PC-3 (cell line): ENCODE measurements around the gene TP53I11. TPM values are rescaled to one million over a fixed set of nuclear protein-coding genes. Genes with fewer than 3 reads are reported as not detected.
A peak's percentile ranks its signal among the peaks of the same experiment; 100 is the strongest.

Source experiments
- ATAC-seq: fragments of 200-7000 bp; cut with Tn5 transposase; 2 replicates; pipeline ENCODE4 v1.9.1; 2020; ENCODE audit warnings: mild to moderate bottlenecking, moderate library complexity
- BruUV-seq: library from RNA; stranded (reverse); fragments of 400-500 nt; replicated peaks from 2 replicates; lab custom pipeline; 2021; lab: Mats Ljungman, UMichigan
- CTCF ChIA-PET: fragments of 300-600 bp; sonication (Branson Sonifier 250); formaldehyde crosslinking; loops from one replicate; lab custom pipeline; 2022; ENCODE audit warnings: antibody characterized with exemption; lab: Charles Lee
- POLR2A ChIA-PET: fragments of 300-600 bp; sonication (Branson Sonifier 250); formaldehyde crosslinking; loops from one replicate; lab custom pipeline; 2022; ENCODE audit warnings: antibody characterized with exemption; ENCODE audit not compliant: unreplicated experiment; lab: Charles Lee
- DNase-seq: peaks from one replicate; pipeline ENCODE4 v3.0.0-alpha.2; 2015
- H2AFZ ChIP-seq: fragments of 300-600 bp; sonication (generic); 2 replicates; pipeline ENCODE4 v1.6.0; 2016; ENCODE audit warnings: antibody characterized with exemption, low read length
- H3F3A ChIP-seq: fragments of 300-600 bp; sonication (generic); one replicate; pipeline ENCODE4 v1.6.0; 2017; ENCODE audit warnings: antibody characterized with exemption, low read length, control low read depth, mild to moderate bottlenecking; ENCODE audit not compliant: unreplicated experiment
- H3K27ac ChIP-seq: fragments of 300-600 bp; sonication (generic); 2 replicates; pipeline ENCODE4 v1.5.1; 2016; ENCODE audit warnings: mild to moderate bottlenecking, low read length
- H3K27me3 ChIP-seq: fragments of 300-600 bp; sonication (generic); 2 replicates; pipeline ENCODE4 v1.6.1; 2016; ENCODE audit warnings: low read length, mixed read lengths
- H3K36me3 ChIP-seq: fragments of 300-600 bp; sonication (generic); 2 replicates; pipeline ENCODE4 v1.6.1; 2016; ENCODE audit warnings: low read depth, mixed run types, low read length, mixed read lengths
- H3K4me1 ChIP-seq: fragments of 300-600 bp; sonication (generic); 2 replicates; pipeline ENCODE4 v1.5.1; 2016; ENCODE audit warnings: low read length; ENCODE audit not compliant: insufficient read depth
- H3K4me2 ChIP-seq: fragments of 300-600 bp; sonication (generic); 2 replicates; pipeline ENCODE4 v1.6.0; 2016; ENCODE audit warnings: low read length
- H3K4me3 ChIP-seq: fragments of 300-600 bp; sonication (generic); 2 replicates; pipeline ENCODE4 v1.5.1; 2016; ENCODE audit warnings: mild to moderate bottlenecking, low read length, mixed read lengths
- H3K79me2 ChIP-seq: fragments of 300-600 bp; sonication (generic); 2 replicates; pipeline ENCODE4 v1.6.1; 2017; ENCODE audit warnings: low read length, mixed read lengths
- H3K9ac ChIP-seq: fragments of 300-600 bp; sonication (generic); 2 replicates; pipeline ENCODE4 v1.6.0; 2016; ENCODE audit warnings: mild to moderate bottlenecking, low read length
- H3K9me2 ChIP-seq: fragments of 300-600 bp; sonication (generic); replicated peaks from 2 replicates; pipeline ENCODE4 v1.6.1; 2016; ENCODE audit warnings: mixed run types, low read length, mixed read lengths
- H3K9me3 ChIP-seq: fragments of 300-600 bp; sonication (generic); 2 replicates; pipeline ENCODE4 v1.6.1; 2016; ENCODE audit warnings: low read length, mixed read lengths
- H4K20me1 ChIP-seq: fragments of 300-600 bp; sonication (generic); 2 replicates; pipeline ENCODE4 v1.6.1; 2016; ENCODE audit warnings: low read length, mixed read lengths
- EZH2 ChIP-seq: fragments of 300-600 bp; sonication (generic); IDR thresholded peaks from one replicate; pipeline ENCODE4 v1.6.1; 2017; ENCODE audit warnings: antibody characterized with exemption, mild to moderate bottlenecking, low read length; ENCODE audit not compliant: unreplicated experiment
- EZH2phosphoT487 ChIP-seq: fragments of 300-600 bp; sonication (generic); IDR thresholded peaks from 2 replicates; pipeline ENCODE4 v1.6.1; 2018; ENCODE audit warnings: mild to moderate bottlenecking, antibody characterized with exemption, low read length, borderline replicate concordance
- intact Hi-C: fragments of 100-400 bp; cut with micrococcal nuclease; formaldehyde crosslinking; loops from 2 replicates; pipeline ENCODE4 v1.9.0; 2023
- total RNA-seq: library from RNA; depleted of rRNA; stranded (reverse); fragments of >200 nt; gene quantifications from 2 replicates; pipeline ENCODE4 v1.2.3, GENCODE V29; 2014
- TF ChIP-seq, protein P1 (sequence below): fragments of 300-600 bp; sonication (generic); conservative IDR thresholded peaks from 2 replicates; pipeline ENCODE4 v1.5.1; 2017; ENCODE audit warnings: antibody characterized with exemption, low read depth, mild to moderate bottlenecking, low read length

The TP53I11 gene
- total RNA-seq, 1 experiment from 2014 or later, result 30.8 TPM

DNA sequence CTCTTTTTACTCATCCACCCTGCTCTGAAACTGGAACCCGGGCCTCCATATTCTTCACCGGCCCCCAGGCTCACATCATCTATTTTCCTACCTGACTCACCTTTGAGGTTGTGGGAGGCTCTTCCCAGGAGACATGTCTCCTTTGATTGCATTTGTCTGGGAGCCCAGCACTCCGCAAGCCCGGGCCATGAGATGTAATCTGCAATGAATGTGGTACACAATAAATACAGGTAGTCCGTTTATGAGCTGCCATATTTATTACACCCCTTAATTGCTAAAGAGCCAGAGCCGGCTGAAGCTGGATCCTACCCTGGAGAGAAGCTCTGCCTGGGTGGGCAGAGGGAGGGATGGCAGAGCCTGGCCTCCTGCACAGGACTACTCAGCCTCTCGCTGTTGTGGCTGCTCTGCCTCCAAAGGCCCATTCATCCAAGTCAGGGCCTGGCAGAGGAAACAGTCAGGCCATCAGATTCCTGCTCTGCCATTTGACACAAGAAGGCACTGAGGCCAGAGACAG lies 49.5 kb downstream of the TP53I11 start:
- CTCF ChIA-PET, result no interaction called here
- H3K9me3 ChIP-seq, result no peaks in the 10 kb centered on the region
- H2AFZ ChIP-seq, result no peak overlapping the region
- no TSS peak for BruUV-seq
- H3K27me3 ChIP-seq, result no peaks in the 10 kb centered on the region
- TF ChIP-seq EZH2phosphoT487, result no peak
- TF ChIP-seq EZH2, result no peak
- TF ChIP-seq, protein P1, sequence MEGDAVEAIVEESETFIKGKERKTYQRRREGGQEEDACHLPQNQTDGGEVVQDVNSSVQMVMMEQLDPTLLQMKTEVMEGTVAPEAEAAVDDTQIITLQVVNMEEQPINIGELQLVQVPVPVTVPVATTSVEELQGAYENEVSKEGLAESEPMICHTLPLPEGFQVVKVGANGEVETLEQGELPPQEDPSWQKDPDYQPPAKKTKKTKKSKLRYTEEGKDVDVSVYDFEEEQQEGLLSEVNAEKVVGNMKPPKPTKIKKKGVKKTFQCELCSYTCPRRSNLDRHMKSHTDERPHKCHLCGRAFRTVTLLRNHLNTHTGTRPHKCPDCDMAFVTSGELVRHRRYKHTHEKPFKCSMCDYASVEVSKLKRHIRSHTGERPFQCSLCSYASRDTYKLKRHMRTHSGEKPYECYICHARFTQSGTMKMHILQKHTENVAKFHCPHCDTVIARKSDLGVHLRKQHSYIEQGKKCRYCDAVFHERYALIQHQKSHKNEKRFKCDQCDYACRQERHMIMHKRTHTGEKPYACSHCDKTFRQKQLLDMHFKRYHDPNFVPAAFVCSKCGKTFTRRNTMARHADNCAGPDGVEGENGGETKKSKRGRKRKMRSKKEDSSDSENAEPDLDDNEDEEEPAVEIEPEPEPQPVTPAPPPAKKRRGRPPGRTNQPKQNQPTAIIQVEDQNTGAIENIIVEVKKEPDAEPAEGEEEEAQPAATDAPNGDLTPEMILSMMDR, result no peak
- H3K36me3 ChIP-seq, result no peaks in the 10 kb centered on the region
- no peaks in the 10 kb centered on the region for H3K4me1 ChIP-seq
- H3K27ac ChIP-seq, result no peak overlapping the region
- POLR2A ChIA-PET, result no interaction called here
- H3F3A ChIP-seq, result no peaks in the 10 kb centered on the region
- ATAC-seq (no peak), DNase-seq (no peak)
- H3K9me2 ChIP-seq, result no peaks in the 10 kb centered on the region
- no peaks in the 10 kb centered on the region for H3K79me2 ChIP-seq
- H3K9ac ChIP-seq, result no peak overlapping the region
- no peaks in the 10 kb centered on the region for H4K20me1 ChIP-seq
- H3K4me3 ChIP-seq, result no peak overlapping the region
- no peak overlapping the region for H3K4me2 ChIP-seq
- intact Hi-C loops, result no loop called here

DNA sequence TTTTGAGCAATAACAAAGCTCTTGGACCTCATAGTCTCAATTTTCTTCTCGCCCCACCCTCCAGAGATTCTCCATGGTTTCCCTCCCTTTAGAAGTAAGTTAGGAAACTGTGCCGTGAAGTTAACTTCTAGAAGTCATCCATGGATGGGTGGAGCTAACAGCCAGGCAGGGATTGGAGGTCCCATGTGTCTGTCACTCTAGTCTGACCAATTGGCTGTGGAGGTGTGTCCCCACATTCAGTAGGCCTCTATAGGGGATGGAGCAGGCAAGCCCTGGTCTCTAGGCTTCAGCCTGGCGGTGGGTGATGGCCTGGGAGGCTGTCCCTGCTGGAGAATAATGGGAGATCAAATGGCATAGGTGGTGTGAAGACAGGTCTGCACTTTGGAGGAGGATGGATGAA lies 50.7 kb downstream of the TP53I11 start:
- intact Hi-C loops, result no loop called here
- POLR2A ChIA-PET, result no interaction called here
- Histone ChIP-seq H3K27ac (no peak overlapping the region), H3K9me3 (no peaks in the 10 kb centered on the region), H3K4me2 (no peak overlapping the region), H3F3A (no peaks in the 10 kb centered on the region), H3K36me3 (no peaks in the 10 kb centered on the region), H3K4me3 (no peak overlapping the region), H3K9me2 (no peaks in the 10 kb centered on the region), H2AFZ (no peak overlapping the region), H3K9ac (no peak overlapping the region), H3K79me2 (no peaks in the 10 kb centered on the region), H4K20me1 (no peaks in the 10 kb centered on the region), H3K27me3 (no peaks in the 10 kb centered on the region), H3K4me1 (no peaks in the 10 kb centered on the region)
- no peak for TF ChIP-seq EZH2
- TF ChIP-seq, protein P1, result no peak
- TF ChIP-seq EZH2phosphoT487, result no peak
- DNase-seq, result peak; percentile 39
- no TSS peak for BruUV-seq
- peak; percentile 18; the same call in 1 of the 2 replicates for ATAC-seq
- CTCF ChIA-PET, result no interaction called here

DNA sequence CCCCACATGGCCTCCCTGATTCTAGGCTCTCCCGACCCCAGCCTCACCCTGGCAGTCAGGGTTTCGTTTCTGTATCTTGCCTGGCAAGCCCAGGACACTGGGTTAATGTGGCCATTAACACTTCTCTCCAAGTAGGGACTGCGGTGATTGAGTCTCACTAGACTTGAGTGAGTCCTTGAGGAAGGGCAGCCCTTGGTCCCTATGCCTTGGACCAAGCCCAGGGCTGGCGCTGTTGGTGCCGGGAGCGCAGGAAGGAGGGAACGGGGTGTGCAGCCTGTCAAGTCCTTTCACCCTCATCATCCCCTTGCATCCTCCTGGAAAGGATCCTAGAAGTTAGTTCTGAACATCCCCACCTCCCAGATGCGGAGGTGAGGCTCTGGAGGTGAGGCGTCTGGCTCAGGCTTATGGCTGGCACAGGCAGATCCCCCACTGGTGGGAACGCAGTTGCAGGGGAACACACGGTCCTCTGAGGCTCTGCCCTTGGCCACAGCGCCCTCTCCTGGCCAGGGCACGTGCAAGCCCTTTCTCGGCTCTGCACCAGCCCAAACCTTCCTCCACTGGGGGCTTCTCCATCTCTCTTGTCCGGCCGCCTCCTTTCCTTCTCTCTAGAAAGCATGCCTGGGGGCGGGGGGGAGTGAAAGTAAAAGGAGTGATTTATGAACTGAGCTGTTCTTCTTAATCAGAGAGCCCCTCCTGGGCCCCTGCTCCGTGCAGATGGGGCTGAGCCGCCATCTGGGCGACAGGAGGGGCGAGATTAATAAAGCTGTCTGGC lies 56.7 kb downstream of the TP53I11 start:
- ChIA-PET POLR2A (no interaction called here), CTCF (no interaction called here)
- no peak overlapping the region for H3K4me2 ChIP-seq
- peak; percentile 94 for ATAC-seq
- TF ChIP-seq EZH2phosphoT487 (no peak), EZH2 (no peak)
- TF ChIP-seq, protein P1, result peak; percentile 86
- no peaks in the 10 kb centered on the region for H3K9me2 ChIP-seq
- intact Hi-C loops, result loop anchor here (5.0 kb wide), 1 partner anchor 167 kb away; the partner anchor contains the start of gene TSPAN18
- peak; percentile 65 for DNase-seq
- no peak overlapping the region for H2AFZ ChIP-seq
- no peaks in the 10 kb centered on the region for H3K79me2 ChIP-seq
- peaks cover 7% of the 10 kb centered on the region; the same call in 1 of the 2 replicates for H3K27me3 ChIP-seq
- H3K9ac ChIP-seq, result no peak overlapping the region
- H3K9me3 ChIP-seq, result no peaks in the 10 kb centered on the region
- H3K36me3 ChIP-seq, result no peaks in the 10 kb centered on the region
- H4K20me1 ChIP-seq, result no peaks in the 10 kb centered on the region
- no peaks in the 10 kb centered on the region for H3F3A ChIP-seq
- H3K4me1 ChIP-seq, result no peaks in the 10 kb centered on the region
- BruUV-seq, result no TSS peak
- no peak overlapping the region for H3K4me3 ChIP-seq
- no peak overlapping the region for H3K27ac ChIP-seq
